ENCODE results near the gene ADCK1. TPM values are rescaled to one million over a fixed set of nuclear protein-coding genes. Genes with fewer than 3 reads are reported as not detected.
"Not testable (repeated sequence)": the region's sequence is repeated elsewhere in the genome, so short reads cannot be mapped to it uniquely, and the experiment has no call there.

The ADCK1 gene
- total RNA-seq, 1 experiment from 2014 or later, result 19.0 TPM

- intact Hi-C loops (cut with micrococcal nuclease; ENCODE audit: unreplicated experiment), result loop anchor here (1.0 to 5.0 kb wide), 5 partner anchors 34 to 836 kb away; partner anchors contain the start of genes ADCK1 and VIPAS39
- peaks cover 36% of the 10 kb centered on the region for H4K20me1 ChIP-seq (ENCODE audit: insufficient read depth)
Measured at GRCh38 chr14:77761205-77761931, 38.5 kb upstream of the ADCK1 start.

GRCh38 chr14:77763316-77763715 is 36.6 kb upstream of the ADCK1 start:
- no TSS peak for BruUV-seq (replicated peaks)
- Histone ChIP-seq H3K27me3 (ENCODE audit: insufficient read depth, low read depth) (no peaks in the 10 kb centered on the region), H4K20me1 (ENCODE audit: insufficient read depth) (peaks cover 17% of the 10 kb centered on the region), H3K36me3 (ENCODE audit: low read depth) (0 out of 2 replicates have a peak, but pooled peaks cover 8% of the 10 kb centered on the region), H3K4me1 (replicated peaks; ENCODE audit: insufficient read depth) (peaks cover 21% of the 10 kb centered on the region), H3K79me2 (ENCODE audit: low read depth) (peaks cover 25% of the 10 kb centered on the region), H3F3A (ENCODE audit: insufficient read depth, low read depth) (no peaks in the 10 kb centered on the region), H3K4me3 (no peak overlapping the region), H3K9me3 (ENCODE audit: insufficient read depth, low read depth) (no peaks in the 10 kb centered on the region), H3K4me2 (no peak overlapping the region), H3K27ac (no peak overlapping the region), H3K9me2 (ENCODE audit: insufficient read depth) (0 out of 2 replicates have a peak, but pooled peaks cover 4% of the 10 kb centered on the region), H2AFZ (peak overlapping the region; percentile 36; the same call in 1 of the 2 replicates)
- ChIA-PET POLR2A (ENCODE audit: unreplicated experiment) (no interaction called here), CTCF (no interaction called here)
- no peak for DNase-seq
- intact Hi-C loops (cut with micrococcal nuclease; ENCODE audit: unreplicated experiment), result loop anchor here (5.0 kb wide), 1 partner anchor 834 kb away; no protein-coding TSS in a partner anchor
- no peak for TF ChIP-seq CTCF (conservative IDR thresholded peaks at IDR 0.05)
- no peak for TF ChIP-seq EZH2 (IDR thresholded peaks at IDR 0.05; ENCODE audit: low read depth)

More at GRCh38 chr14:77761205-77761931, 38.5 kb upstream of the ADCK1 start:
- Histone ChIP-seq H3K4me3 (peak overlapping the region; percentile 81), H3K79me2 (ENCODE audit: low read depth) (peaks cover 45% of the 10 kb centered on the region), H3K27me3 (ENCODE audit: insufficient read depth, low read depth) (no peaks in the 10 kb centered on the region), H3K4me1 (replicated peaks; ENCODE audit: insufficient read depth) (peaks cover 21% of the 10 kb centered on the region), H2AFZ (peak overlapping the region; percentile 99), H3K4me2 (peak overlapping the region; percentile 83), H3K36me3 (ENCODE audit: low read depth) (0 out of 2 replicates have a peak, but pooled peaks cover 9% of the 10 kb centered on the region), H3K27ac (no peak overlapping the region), H3K9me2 (ENCODE audit: insufficient read depth) (no peaks in the 10 kb centered on the region), H3F3A (ENCODE audit: insufficient read depth, low read depth) (no peaks in the 10 kb centered on the region), H3K9me3 (ENCODE audit: insufficient read depth, low read depth) (no peaks in the 10 kb centered on the region)
- ChIA-PET CTCF (interaction anchor here (0.6 to 2.0 kb wide), 6 partner anchors 10 to 745 kb away, joined by 3 to 17 read pairs (median 4); partner anchors contain the start of gene ADCK1), POLR2A (ENCODE audit: unreplicated experiment) (interaction anchor here (0.5 to 0.8 kb wide), 8 partner anchors 38 to 266 kb away, joined by 3 to 7 read pairs (median 4); partner anchors contain the start of gene ADCK1)
- DNase-seq, result peak; percentile 43 to 96
- no TSS peak for BruUV-seq (replicated peaks)
- TF ChIP-seq EZH2 (IDR thresholded peaks at IDR 0.05; ENCODE audit: low read depth), result no peak
- TF ChIP-seq CTCF (conservative IDR thresholded peaks at IDR 0.05), result peak; percentile 61

- H3K9me2 ChIP-seq (ENCODE audit: insufficient read depth), result 0 out of 2 replicates have a peak, but pooled peaks cover 4% of the 10 kb centered on the region
- peaks cover 18% of the 10 kb centered on the region for H3K4me1 ChIP-seq (replicated peaks; ENCODE audit: insufficient read depth)
- no peak overlapping the region for H3K27ac ChIP-seq
- 0 out of 2 replicates have a peak, but pooled peaks cover under 1% of the 10 kb centered on the region for H3K36me3 ChIP-seq (ENCODE audit: low read depth)
- H3F3A ChIP-seq (ENCODE audit: insufficient read depth, low read depth), result no peaks in the 10 kb centered on the region
- BruUV-seq (replicated peaks), result no TSS peak
- ChIA-PET POLR2A (ENCODE audit: unreplicated experiment) (no interaction called here), CTCF (no interaction called here)
- H2AFZ ChIP-seq, result no peak overlapping the region
- no peak overlapping the region for H3K4me3 ChIP-seq
- intact Hi-C loops (cut with micrococcal nuclease; ENCODE audit: unreplicated experiment), result loop anchor here (5.0 kb wide), 1 partner anchor 833 kb away; no protein-coding TSS in a partner anchor
- peaks cover 19% of the 10 kb centered on the region for H3K79me2 ChIP-seq (ENCODE audit: low read depth)
- H4K20me1 ChIP-seq (ENCODE audit: insufficient read depth), result peaks cover 11% of the 10 kb centered on the region
- no peak for TF ChIP-seq EZH2 (IDR thresholded peaks at IDR 0.05; ENCODE audit: low read depth)
- TF ChIP-seq CTCF (conservative IDR thresholded peaks at IDR 0.05), result no peak
- no peaks in the 10 kb centered on the region for H3K9me3 ChIP-seq (ENCODE audit: insufficient read depth, low read depth)
- H3K27me3 ChIP-seq (ENCODE audit: insufficient read depth, low read depth), result no peaks in the 10 kb centered on the region
- DNase-seq, result no peak
- no peak overlapping the region for H3K4me2 ChIP-seq
Measured at GRCh38 chr14:77763978-77764377, 35.9 kb upstream of the ADCK1 start.

GRCh38 chr14:77768442-77769069 is 31.4 kb upstream of the ADCK1 start:
- H3K4me2 ChIP-seq; POLR2A ChIA-PET (ENCODE audit: unreplicated experiment): not testable (repeated sequence)

More at GRCh38 chr14:77768442-77769069, 31.4 kb upstream of the ADCK1 start:
- H3K9me2 ChIP-seq (ENCODE audit: insufficient read depth); BruUV-seq (replicated peaks); H3F3A ChIP-seq (ENCODE audit: insufficient read depth, low read depth); H2AFZ ChIP-seq; H3K79me2 ChIP-seq (ENCODE audit: low read depth); H3K4me3 ChIP-seq; H3K27ac ChIP-seq; H3K4me1 ChIP-seq (replicated peaks; ENCODE audit: insufficient read depth); intact Hi-C loops (cut with micrococcal nuclease; ENCODE audit: unreplicated experiment); H4K20me1 ChIP-seq (ENCODE audit: insufficient read depth); DNase-seq; H3K27me3 ChIP-seq (ENCODE audit: insufficient read depth, low read depth); H3K9me3 ChIP-seq (ENCODE audit: insufficient read depth, low read depth); H3K36me3 ChIP-seq (ENCODE audit: low read depth): not testable (repeated sequence)
- CTCF ChIA-PET, result interaction anchor here (0.6 kb wide), 1 partner anchor 805 kb away, joined by 6 read pairs; no protein-coding TSS in a partner anchor

Data from PC-9 (cell line).